Activated effector memory CD4-positive, alpha-beta T cell treated with Interleukin-2 at 50 U/mL for 16 hours (primary cell): ENCODE results near the gene MTCH1.

Experiments used
- DNase-seq: peaks from one replicate; pipeline ENCODE4 v3.0.0-alpha.2; 2020

The MTCH1 gene

GRCh38 chr6:37017606-37018197 lies 31.7 kb upstream of the MTCH1 start:
- no peak for DNase-seq

GRCh38 chr6:37016995-37017394 lies 31.0 kb upstream of the MTCH1 start:
- DNase-seq, result no peak

- no peak for DNase-seq
These were observed 29.5 kb upstream of the MTCH1 start for GRCh38 chr6:37015532-37015931.

GRCh38 chr6:37014667-37015066 lies 28.7 kb upstream of the MTCH1 start:
- no peak for DNase-seq

GRCh38 chr6:37013516-37014491 lies 27.8 kb upstream of the MTCH1 start:
- no peak for DNase-seq

- no peak for DNase-seq
These were observed 25.8 kb upstream of the MTCH1 start for GRCh38 chr6:37011656-37012378.

GRCh38 chr6:37010402-37010892 lies 24.5 kb upstream of the MTCH1 start:
- DNase-seq, result no peak

- DNase-seq, result no peak
These were observed 22.8 kb upstream of the MTCH1 start for GRCh38 chr6:37008484-37009465.

- no peak for DNase-seq
These were observed 21.5 kb upstream of the MTCH1 start for GRCh38 chr6:37007340-37008043.

- no peak for DNase-seq
These were observed 20.9 kb upstream of the MTCH1 start for GRCh38 chr6:37006793-37007339.

GRCh38 chr6:37005827-37006567 lies 20.0 kb upstream of the MTCH1 start:
- no peak for DNase-seq

- no peak for DNase-seq
These were observed 19.2 kb upstream of the MTCH1 start, which contains the start of gene FGD2 for GRCh38 chr6:37005061-37005810. Gene FGD2 (plus strand): TSS chr6:37005655. CDS start chr6:37005818, 163 bp downstream.

GRCh38 chr6:37004044-37004980 lies 18.3 kb upstream of the MTCH1 start:
- DNase-seq, result no peak

GRCh38 chr6:36999751-37000125 lies 13.7 kb upstream of the MTCH1 start:
- DNase-seq, result no peak

GRCh38 chr6:36999061-36999750 lies 13.2 kb upstream of the MTCH1 start:
- no peak for DNase-seq

GRCh38 chr6:36998723-36999038 lies 12.7 kb upstream of the MTCH1 start:
- no peak for DNase-seq

- no peak for DNase-seq
These were observed 12.1 kb upstream of the MTCH1 start for GRCh38 chr6:36997811-36998722.
